HepG2 (cell line): ENCODE measurements around the gene CMTR2. TPM values are rescaled to one million over a fixed set of nuclear protein-coding genes. Genes with fewer than 3 reads are reported as not detected.

Source experiments
- ATAC-seq: fragments of 200-7000 bp; cut with Tn5 transposase; 3 replicates; pipeline ENCODE4 v1.9.1; 2020; ENCODE audit warnings: mild to moderate bottlenecking, moderate library complexity
- BruUV-seq: library from RNA; stranded (reverse); fragments of 400-500 nt; replicated peaks from 2 replicates; lab custom pipeline; 2021; lab: Mats Ljungman, UMichigan
- CTCF ChIA-PET: fragments of 300-600 bp; formaldehyde crosslinking; extraction: SDS; loops from one replicate; lab custom pipeline; 2021; ENCODE audit warnings: low total read pairs, inconsistent platforms, low intra/inter-chr PET ratio; lab: Yijun Ruan, JAX
- POLR2A ChIA-PET: fragments of 350-600 bp; sonication (Branson Sonifier 250); formaldehyde crosslinking; loops from one replicate; lab custom pipeline; 2020; ENCODE audit warnings: antibody characterized with exemption, inconsistent platforms; lab: Yijun Ruan, JAX
- DNase-seq: peaks from one replicate; pipeline ENCODE4 v3.0.0-alpha.2; 2015; ENCODE audit warnings: low spot score
- FAIRE-seq: peaks from 3 replicates; lab custom pipeline; 2011; peaks lifted over from hg19 to GRCh38; lab: Jason Lieb, UNC
- H2AFZ ChIP-seq: one replicate; pipeline ENCODE4 v1.6.1; 2011; ENCODE audit warnings: low read length, inconsistent platforms
- H3K27ac ChIP-seq: fragments of 300-600 bp; 3 replicates; pipeline ENCODE4 v1.8.0; 2011; ENCODE audit warnings: mixed run types, mild to moderate bottlenecking, mixed read lengths, low read length, inconsistent platforms; ENCODE audit not compliant: insufficient read depth; ENCODE audit errors: extremely low read length
- H3K27me3 ChIP-seq, 2 experiments: fragments of 200-600 bp in 1 of 2; 2 replicates in 1 of 2; 3 replicates in 1 of 2; pipeline versions ENCODE4 v1.6.0 to v1.8.0; 2011; ENCODE audit warnings: low read length in 2 of 2, mild to moderate bottlenecking in 2 of 2, moderate library complexity in 2 of 2, inconsistent platforms in 1 of 2; ENCODE audit not compliant: insufficient read depth in 2 of 2, control insufficient read depth in 1 of 2
- H3K36me3 ChIP-seq, 2 experiments: fragments of 200-600 bp in 1 of 2; replicated peaks in 1 of 2; 2 replicates in 1 of 2; 3 replicates in 1 of 2; pipeline versions ENCODE4 v1.5.1 to v1.8.0; 2011; ENCODE audit warnings: low read length in 2 of 2, inconsistent platforms in 1 of 2; ENCODE audit not compliant: insufficient read depth in 2 of 2, control insufficient read depth in 1 of 2
- H3K4me1 ChIP-seq: 2 replicates; pipeline ENCODE4 v1.5.1; 2012; ENCODE audit warnings: low read length, inconsistent platforms; ENCODE audit not compliant: insufficient read depth
- H3K4me2 ChIP-seq: 2 replicates; pipeline ENCODE4 v1.6.0; 2011; ENCODE audit warnings: low read depth, low read length, inconsistent platforms
- H3K4me3 ChIP-seq, 3 experiments: fragments of 200-600 bp in 1 of 3; sonication (generic), shearing (Covaris generic) in 1 of 3; replicated peaks in 1 of 3; 2 replicates each; pipeline ENCODE4 v1.5.1; 2011 to 2016; ENCODE audit warnings: low read length in 3 of 3, inconsistent platforms in 2 of 3, low read depth in 2 of 3, mild to moderate bottlenecking in 2 of 3, control low read depth in 1 of 3, mixed read lengths in 1 of 3; ENCODE audit not compliant: insufficient read depth in 1 of 3
- H3K79me2 ChIP-seq: one replicate; pipeline ENCODE4 v1.6.1; 2011; ENCODE audit warnings: low read length, inconsistent platforms; ENCODE audit not compliant: insufficient read depth
- H3K9ac ChIP-seq: 2 replicates; pipeline ENCODE4 v1.6.0; 2011; ENCODE audit warnings: mild to moderate bottlenecking, low read depth, low read length, inconsistent platforms; ENCODE audit not compliant: insufficient read depth
- H3K9me3 ChIP-seq: 2 replicates; pipeline ENCODE4 v1.5.1; 2012; ENCODE audit warnings: mild to moderate bottlenecking, low read length
- H4K20me1 ChIP-seq: 2 replicates; pipeline ENCODE4 v1.6.0; 2011; ENCODE audit warnings: inconsistent platforms, mild to moderate bottlenecking, low read length, moderate library complexity; ENCODE audit not compliant: insufficient read depth
- ATRX ChIP-seq: sonication (generic); formaldehyde crosslinking; IDR thresholded peaks from 2 replicates; pipeline ENCODE4 v1.4.0; 2020; ENCODE audit warnings: missing genetic modification reagents, borderline replicate concordance
- CC2D1A ChIP-seq: sonication (generic); formaldehyde crosslinking; IDR thresholded peaks from 2 replicates; pipeline ENCODE4 v1.8.1; 2023; ENCODE audit warnings: mild to moderate bottlenecking, missing genetic modification reagents
- CCAR2 ChIP-seq: fragments of 200-400 bp; formaldehyde crosslinking; optimal IDR thresholded peaks from 2 replicates; pipeline ENCODE3; 2018; ENCODE audit warnings: low read depth, mild to moderate bottlenecking, low read length, moderate library complexity
- JUN ChIP-seq: sonication (generic); formaldehyde crosslinking; IDR thresholded peaks from 2 replicates; pipeline ENCODE4 v1.4.0; 2020; ENCODE audit warnings: mild to moderate bottlenecking, missing genetic modification reagents
- MAFG ChIP-seq: sonication (generic); formaldehyde crosslinking; IDR thresholded peaks from 2 replicates; pipeline ENCODE4 v1.5.1; 2020; ENCODE audit warnings: mild to moderate bottlenecking, missing genetic modification reagents
- MAZ ChIP-seq, 2 experiments: sonication (generic) in 1 of 2; formaldehyde crosslinking in 1 of 2; IDR thresholded peaks; 2 replicates each; pipeline versions ENCODE4 v1.5.0 to v1.6.1; 2012 to 2020; ENCODE audit warnings: low read depth in 2 of 2, mild to moderate bottlenecking in 2 of 2, borderline replicate concordance in 1 of 2, improper control_type of control experiment in 1 of 2, low read length in 1 of 2, missing genetic modification reagents in 1 of 2, moderate library complexity in 1 of 2
- POGZ ChIP-seq: sonication (generic); formaldehyde crosslinking; IDR thresholded peaks from 2 replicates; pipeline ENCODE4 v1.4.0; 2020; ENCODE audit warnings: mild to moderate bottlenecking, missing genetic modification reagents
- RFXAP ChIP-seq: sonication (generic); formaldehyde crosslinking; IDR thresholded peaks from 2 replicates; pipeline ENCODE4 v1.4.0; 2020; ENCODE audit warnings: missing genetic modification reagents, borderline replicate concordance
- TRAFD1 ChIP-seq: sonication (generic); formaldehyde crosslinking; IDR thresholded peaks from 2 replicates; pipeline ENCODE4 v1.5.1; 2020; ENCODE audit warnings: missing genetic modification reagents, mild to moderate bottlenecking, borderline replicate concordance
- ZNF704 ChIP-seq: sonication (generic); formaldehyde crosslinking; IDR thresholded peaks from 2 replicates; pipeline ENCODE4 v1.8.1; 2023; ENCODE audit warnings: mild to moderate bottlenecking, inconsistent platforms, moderate library complexity, missing genetic modification reagents, borderline replicate concordance
- WGBS: methylation state at CpG from one replicate; pipeline ENCODE4 v1.1.6; 2017; ENCODE audit warnings: low lambda C conversion rate; 5-methylcytosine and 5-hydroxymethylcytosine counted together
- in situ Hi-C: cut with HindIII; loops from 2 replicates; pipeline ENCODE4 v1.10.0; 2017; ENCODE audit warnings: low pct_unique_long_range_greater_than_20kb; ENCODE audit not compliant: extremely low pct_ligation_motif_present
- intact Hi-C: fragments of 100-400 bp; cut with micrococcal nuclease; formaldehyde crosslinking; loops from one replicate; pipeline ENCODE4 v1.10.0; 2022; ENCODE audit not compliant: unreplicated experiment
- polyA plus RNA-seq, 8 experiments: library from polyadenylated mRNA; depleted of rRNA in 3 of 8; stranded (reverse) in 7 of 8; unstranded in 1 of 8; fragments of >200 nt; fragmentation: Illumina TruSeq in 4 of 8; extraction: Trizol in 4 of 8; gene quantifications; 2 replicates each; pipeline versions ENCODE4 v1.2.1 to v1.2.3, GENCODE V29; 2011 to 2016; ENCODE audit warnings: low read depth in 4 of 8, missing spikeins in 1 of 8, mixed read lengths in 1 of 8; ENCODE audit not compliant: insufficient read depth in 1 of 8
- total RNA-seq, 5 experiments: library from RNA; depleted of rRNA; stranded (reverse); fragments of >200 nt; fragmentation: Illumina TruSeq; extraction: Trizol; gene quantifications; 2 replicates each; pipeline ENCODE4 v1.2.3, GENCODE V29; 2016; ENCODE audit warnings: low read depth in 1 of 5
- TF ChIP-seq, protein P1 (sequence below): sonication (generic); formaldehyde crosslinking; IDR thresholded peaks from 2 replicates; pipeline ENCODE4 v1.4.0; 2020; ENCODE audit warnings: missing genetic modification reagents, borderline replicate concordance
- TF ChIP-seq, protein P2 (sequence below): sonication (generic); formaldehyde crosslinking; IDR thresholded peaks from 2 replicates; pipeline ENCODE4 v1.4.0; 2020; ENCODE audit warnings: missing genetic modification reagents, borderline replicate concordance

Gene CMTR2
- total and polyA plus RNA-seq, 2 of the 13 experiments (the other 11 are each of a cell fraction or from before 2014, with no cell fraction given): 15.0 to 19.9 TPM

- TF ChIP-seq TRAFD1 (CRISPR knock-in tag) (no peak), POGZ (CRISPR knock-in tag) (peak; percentile 54; the same call in 1 of the 2 replicates)
- TF ChIP-seq, protein P1, sequence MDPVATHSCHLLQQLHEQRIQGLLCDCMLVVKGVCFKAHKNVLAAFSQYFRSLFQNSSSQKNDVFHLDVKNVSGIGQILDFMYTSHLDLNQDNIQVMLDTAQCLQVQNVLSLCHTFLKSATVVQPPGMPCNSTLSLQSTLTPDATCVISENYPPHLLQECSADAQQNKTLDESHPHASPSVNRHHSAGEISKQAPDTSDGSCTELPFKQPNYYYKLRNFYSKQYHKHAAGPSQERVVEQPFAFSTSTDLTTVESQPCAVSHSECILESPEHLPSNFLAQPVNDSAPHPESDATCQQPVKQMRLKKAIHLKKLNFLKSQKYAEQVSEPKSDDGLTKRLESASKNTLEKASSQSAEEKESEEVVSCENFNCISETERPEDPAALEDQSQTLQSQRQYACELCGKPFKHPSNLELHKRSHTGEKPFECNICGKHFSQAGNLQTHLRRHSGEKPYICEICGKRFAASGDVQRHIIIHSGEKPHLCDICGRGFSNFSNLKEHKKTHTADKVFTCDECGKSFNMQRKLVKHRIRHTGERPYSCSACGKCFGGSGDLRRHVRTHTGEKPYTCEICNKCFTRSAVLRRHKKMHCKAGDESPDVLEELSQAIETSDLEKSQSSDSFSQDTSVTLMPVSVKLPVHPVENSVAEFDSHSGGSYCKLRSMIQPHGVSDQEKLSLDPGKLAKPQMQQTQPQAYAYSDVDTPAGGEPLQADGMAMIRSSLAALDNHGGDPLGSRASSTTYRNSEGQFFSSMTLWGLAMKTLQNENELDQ: no peak
Measured at GRCh38 chr16:71296584-71297340, 7.6 kb upstream of the CMTR2 start (continued).

- Histone ChIP-seq H2AFZ (no peak overlapping the region), H3K27me3 (peaks cover 0 to 5% of the 10 kb centered on the region in 2 experiments; a peak in 1 of 5 replicates), H4K20me1 (no peaks in the 10 kb centered on the region), H3K79me2 (no peaks in the 10 kb centered on the region), H3K4me2 (peak overlapping the region; percentile 36; the same call in 1 of the 2 replicates), H3K27ac (peak overlapping the region; percentile 28), H3K4me1 (peaks cover 18% of the 10 kb centered on the region), H3K4me3 (no peak overlapping the region), H3K9ac (no peak overlapping the region), H3K36me3 (no peaks in the 10 kb centered on the region), H3K9me3 (no peaks in the 10 kb centered on the region; the same call in 1 of the 2 replicates)
- in situ Hi-C loops (no loop called here), intact Hi-C loops (no loop called here)
- no peak for DNase-seq
- no TSS peak for BruUV-seq
- ChIA-PET CTCF (no interaction called here), POLR2A (interaction anchor here (1.5 kb wide), 1 partner anchor 269 kb away, joined by 3 read pairs; no protein-coding TSS in a partner anchor)
- FAIRE-seq: no peak
- ATAC-seq: peak; percentile 67
- WGBS: 5% methylated on average over 1 of the region's 1 CpG
- TF ChIP-seq MAFG (CRISPR knock-in tag): no peak
- no peak for TF ChIP-seq JUN (CRISPR knock-in tag)
- no peak for TF ChIP-seq MAZ (IDR thresholded peaks at IDR 0.05; ENCODE audit: borderline replicate concordance, low read depth, low read length)
- TF ChIP-seq MAZ (CRISPR knock-in tag; IDR thresholded peaks at IDR 0.05; ENCODE audit: low read depth): no peak
- no peak for TF ChIP-seq RFXAP
- TF ChIP-seq CC2D1A (CRISPR knock-in tag): no peak
- TF ChIP-seq ZNF704 (CRISPR knock-in tag): no peak
- TF ChIP-seq, protein P2, sequence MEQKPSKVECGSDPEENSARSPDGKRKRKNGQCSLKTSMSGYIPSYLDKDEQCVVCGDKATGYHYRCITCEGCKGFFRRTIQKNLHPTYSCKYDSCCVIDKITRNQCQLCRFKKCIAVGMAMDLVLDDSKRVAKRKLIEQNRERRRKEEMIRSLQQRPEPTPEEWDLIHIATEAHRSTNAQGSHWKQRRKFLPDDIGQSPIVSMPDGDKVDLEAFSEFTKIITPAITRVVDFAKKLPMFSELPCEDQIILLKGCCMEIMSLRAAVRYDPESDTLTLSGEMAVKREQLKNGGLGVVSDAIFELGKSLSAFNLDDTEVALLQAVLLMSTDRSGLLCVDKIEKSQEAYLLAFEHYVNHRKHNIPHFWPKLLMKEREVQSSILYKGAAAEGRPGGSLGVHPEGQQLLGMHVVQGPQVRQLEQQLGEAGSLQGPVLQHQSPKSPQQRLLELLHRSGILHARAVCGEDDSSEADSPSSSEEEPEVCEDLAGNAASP (CRISPR knock-in tag): no peak
- no peak for TF ChIP-seq CCAR2
- no peak for TF ChIP-seq ATRX
Measured at GRCh38 chr16:71295950-71296349, 6.7 kb upstream of the CMTR2 start.
